WTC11 (cell line): ENCODE measurements around the gene MEGF6. TPM values are rescaled to one million over a fixed set of nuclear protein-coding genes. Genes with fewer than 3 reads are reported as not detected.

Source experiments
- ATAC-seq: fragments of 200-7000 bp; cut with Tn5 transposase; 2 replicates; pipeline ENCODE4 v1.10.0; 2021; ENCODE audit warnings: mild to moderate bottlenecking, moderate library complexity
- CTCF ChIA-PET: fragments of 300-600 bp; sonication (Branson Sonifier 250); formaldehyde crosslinking; loops from one replicate; lab custom pipeline; 2021; ENCODE audit warnings: antibody characterized with exemption; lab: Charles Lee
- POLR2A ChIA-PET: fragments of 350-600 bp; sonication (Branson Sonifier 250); formaldehyde crosslinking; loops from one replicate; lab custom pipeline; 2021; ENCODE audit warnings: antibody characterized with exemption; lab: Charles Lee
- DNase-seq: peaks from one replicate; pipeline ENCODE4 v3.0.0; 2021; ENCODE audit warnings: low spot score
- H3K27ac Mint-ChIP-seq: 2 replicates; pipeline ENCODE4 v1.8.0; 2021; ENCODE audit warnings: mixed read lengths
- H3K27me3 Mint-ChIP-seq: 2 replicates; pipeline ENCODE4 v1.8.0; 2021; ENCODE audit warnings: low read depth, mild to moderate bottlenecking, moderate library complexity, mixed read lengths
- H3K36me3 Mint-ChIP-seq: 2 replicates; pipeline ENCODE4 v1.8.0; 2021; ENCODE audit warnings: mixed read lengths
- H3K4me1 Mint-ChIP-seq: 2 replicates; pipeline ENCODE4 v1.8.0; 2022; ENCODE audit warnings: mixed read lengths
- H3K4me3 Mint-ChIP-seq: 2 replicates; pipeline ENCODE4 v1.8.0; 2021; ENCODE audit warnings: mild to moderate bottlenecking, moderate library complexity, mixed read lengths
- H3K9me3 Mint-ChIP-seq: 2 replicates; pipeline ENCODE4 v1.8.0; 2021; ENCODE audit warnings: mixed read lengths
- CREM ChIP-seq: sonication (generic); formaldehyde crosslinking; IDR thresholded peaks from 2 replicates; pipeline ENCODE4 v1.8.1; 2022; ENCODE audit warnings: mild to moderate bottlenecking, missing genetic modification reagents, moderate library complexity
- ELF4 ChIP-seq: sonication (generic); formaldehyde crosslinking; IDR thresholded peaks from 2 replicates; pipeline ENCODE4 v1.8.1; 2022; ENCODE audit warnings: low read depth, mild to moderate bottlenecking, moderate library complexity, missing genetic modification reagents
- GRHL2 ChIP-seq: fragments of 250-450 bp; sonication (Bioruptor Pico); IDR thresholded peaks from 2 replicates; pipeline ENCODE4 v1.8.0; 2022; ENCODE audit warnings: mild to moderate bottlenecking, moderate library complexity; ENCODE audit not compliant: insufficient replicate concordance, severe bottlenecking
- RORB ChIP-seq: fragments of 250-450 bp; sonication (Bioruptor Pico); IDR thresholded peaks from 2 replicates; pipeline ENCODE4 v1.9.0; 2021; ENCODE audit warnings: mild to moderate bottlenecking
- TEAD4 ChIP-seq: sonication (generic); formaldehyde crosslinking; IDR thresholded peaks from 2 replicates; pipeline ENCODE4 v1.8.0; 2022; ENCODE audit warnings: mild to moderate bottlenecking, missing genetic modification reagents
- ZNF232 ChIP-seq: sonication (generic); formaldehyde crosslinking; IDR thresholded peaks from 2 replicates; pipeline ENCODE4 v1.8.0; 2022; ENCODE audit warnings: mild to moderate bottlenecking, missing genetic modification reagents
- ZNF263 ChIP-seq: sonication (generic); formaldehyde crosslinking; IDR thresholded peaks from 2 replicates; pipeline ENCODE4 v1.8.1; 2022; ENCODE audit warnings: low read depth, mild to moderate bottlenecking, moderate library complexity, missing genetic modification reagents
- total RNA-seq: library from RNA; stranded (reverse); gene quantifications from 3 replicates; pipeline ENCODE4 v1.2.3, GENCODE V29; 2021
- TF ChIP-seq, protein P1 (sequence below): sonication (generic); formaldehyde crosslinking; IDR thresholded peaks from 2 replicates; pipeline ENCODE4 v1.8.1; 2023; ENCODE audit warnings: mild to moderate bottlenecking, moderate library complexity, missing genetic modification reagents
- TF ChIP-seq, protein P2 (sequence below): fragments of 250-450 bp; sonication (Bioruptor Pico); IDR thresholded peaks from 2 replicates; pipeline ENCODE4 v1.9.0; 2021; ENCODE audit warnings: mild to moderate bottlenecking, borderline replicate concordance
- TF ChIP-seq, protein P3 (sequence below): sonication (generic); formaldehyde crosslinking; IDR thresholded peaks from 2 replicates; pipeline ENCODE4 v1.8.0; 2022; ENCODE audit warnings: mild to moderate bottlenecking, missing genetic modification reagents
- TF ChIP-seq, protein P4 (sequence below): fragments of 250-450 bp; sonication (Bioruptor Pico); IDR thresholded peaks from 2 replicates; pipeline ENCODE4 v2.1.2; 2022; ENCODE audit warnings: mild to moderate bottlenecking, moderate library complexity
- TF ChIP-seq, protein P5 (sequence below): fragments of 250-450 bp; sonication (Bioruptor Pico); IDR thresholded peaks from 2 replicates; pipeline ENCODE4 v1.9.0; 2021; ENCODE audit warnings: moderate library complexity, mild to moderate bottlenecking, inconsistent platforms, borderline replicate concordance

The MEGF6 gene
- total RNA-seq, 1 experiment from 2014 or later, result 24.9 TPM

DNA sequence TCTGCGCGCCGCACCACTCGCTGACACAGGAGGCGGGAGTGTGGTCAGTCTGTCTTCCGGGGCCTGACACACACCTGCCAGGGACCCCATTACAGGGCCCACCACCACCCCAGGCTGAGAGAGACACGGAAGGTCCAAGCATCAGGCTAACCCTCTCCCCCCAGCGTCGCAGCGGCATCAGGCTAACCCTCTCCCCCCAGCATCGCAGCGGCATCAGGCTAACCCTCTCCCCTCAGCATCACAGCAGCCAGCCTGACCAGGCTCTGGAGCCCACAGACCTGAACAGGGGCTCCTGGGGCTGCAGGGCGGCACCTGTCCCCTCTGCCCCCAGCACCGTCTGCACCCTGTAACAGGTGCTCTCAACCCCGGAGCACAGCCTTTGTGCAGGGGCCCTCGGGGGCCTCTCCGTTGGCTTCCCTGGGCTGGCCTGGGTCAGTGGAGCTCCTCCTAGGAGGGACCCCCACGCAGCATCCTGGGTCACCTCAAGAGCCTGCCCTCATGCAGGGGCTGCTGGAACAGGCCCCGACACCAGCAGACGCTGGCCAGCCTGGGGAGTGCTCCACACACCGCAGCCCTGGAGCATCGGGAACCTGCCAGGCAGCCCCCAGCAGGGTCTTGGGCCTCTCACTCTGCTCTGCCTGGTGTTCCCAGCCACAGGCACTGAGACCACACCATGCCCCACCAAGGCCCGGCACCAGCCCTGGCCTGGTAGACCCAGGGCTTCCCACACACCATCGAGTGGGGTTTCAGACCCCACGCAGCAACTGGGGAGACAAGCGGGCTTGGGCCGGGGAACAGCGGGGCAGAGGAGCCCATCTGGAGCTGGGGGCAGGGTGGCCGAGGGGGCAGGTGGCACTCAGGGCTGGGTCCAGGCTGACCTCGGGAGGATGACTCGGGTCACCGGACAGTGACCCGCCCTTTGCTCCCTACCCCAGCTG lies 67.0 kb downstream of the MEGF6 start (continued):
- TF ChIP-seq, protein P1, sequence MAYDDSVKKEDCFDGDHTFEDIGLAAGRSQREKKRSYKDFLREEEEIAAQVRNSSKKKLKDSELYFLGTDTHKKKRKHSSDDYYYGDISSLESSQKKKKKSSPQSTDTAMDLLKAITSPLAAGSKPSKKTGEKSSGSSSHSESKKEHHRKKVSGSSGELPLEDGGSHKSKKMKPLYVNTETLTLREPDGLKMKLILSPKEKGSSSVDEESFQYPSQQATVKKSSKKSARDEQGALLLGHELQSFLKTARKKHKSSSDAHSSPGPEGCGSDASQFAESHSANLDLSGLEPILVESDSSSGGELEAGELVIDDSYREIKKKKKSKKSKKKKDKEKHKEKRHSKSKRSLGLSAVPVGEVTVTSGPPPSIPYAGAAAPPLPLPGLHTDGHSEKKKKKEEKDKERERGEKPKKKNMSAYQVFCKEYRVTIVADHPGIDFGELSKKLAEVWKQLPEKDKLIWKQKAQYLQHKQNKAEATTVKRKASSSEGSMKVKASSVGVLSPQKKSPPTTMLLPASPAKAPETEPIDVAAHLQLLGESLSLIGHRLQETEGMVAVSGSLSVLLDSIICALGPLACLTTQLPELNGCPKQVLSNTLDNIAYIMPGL, result no peak
- TF ChIP-seq, protein P2, sequence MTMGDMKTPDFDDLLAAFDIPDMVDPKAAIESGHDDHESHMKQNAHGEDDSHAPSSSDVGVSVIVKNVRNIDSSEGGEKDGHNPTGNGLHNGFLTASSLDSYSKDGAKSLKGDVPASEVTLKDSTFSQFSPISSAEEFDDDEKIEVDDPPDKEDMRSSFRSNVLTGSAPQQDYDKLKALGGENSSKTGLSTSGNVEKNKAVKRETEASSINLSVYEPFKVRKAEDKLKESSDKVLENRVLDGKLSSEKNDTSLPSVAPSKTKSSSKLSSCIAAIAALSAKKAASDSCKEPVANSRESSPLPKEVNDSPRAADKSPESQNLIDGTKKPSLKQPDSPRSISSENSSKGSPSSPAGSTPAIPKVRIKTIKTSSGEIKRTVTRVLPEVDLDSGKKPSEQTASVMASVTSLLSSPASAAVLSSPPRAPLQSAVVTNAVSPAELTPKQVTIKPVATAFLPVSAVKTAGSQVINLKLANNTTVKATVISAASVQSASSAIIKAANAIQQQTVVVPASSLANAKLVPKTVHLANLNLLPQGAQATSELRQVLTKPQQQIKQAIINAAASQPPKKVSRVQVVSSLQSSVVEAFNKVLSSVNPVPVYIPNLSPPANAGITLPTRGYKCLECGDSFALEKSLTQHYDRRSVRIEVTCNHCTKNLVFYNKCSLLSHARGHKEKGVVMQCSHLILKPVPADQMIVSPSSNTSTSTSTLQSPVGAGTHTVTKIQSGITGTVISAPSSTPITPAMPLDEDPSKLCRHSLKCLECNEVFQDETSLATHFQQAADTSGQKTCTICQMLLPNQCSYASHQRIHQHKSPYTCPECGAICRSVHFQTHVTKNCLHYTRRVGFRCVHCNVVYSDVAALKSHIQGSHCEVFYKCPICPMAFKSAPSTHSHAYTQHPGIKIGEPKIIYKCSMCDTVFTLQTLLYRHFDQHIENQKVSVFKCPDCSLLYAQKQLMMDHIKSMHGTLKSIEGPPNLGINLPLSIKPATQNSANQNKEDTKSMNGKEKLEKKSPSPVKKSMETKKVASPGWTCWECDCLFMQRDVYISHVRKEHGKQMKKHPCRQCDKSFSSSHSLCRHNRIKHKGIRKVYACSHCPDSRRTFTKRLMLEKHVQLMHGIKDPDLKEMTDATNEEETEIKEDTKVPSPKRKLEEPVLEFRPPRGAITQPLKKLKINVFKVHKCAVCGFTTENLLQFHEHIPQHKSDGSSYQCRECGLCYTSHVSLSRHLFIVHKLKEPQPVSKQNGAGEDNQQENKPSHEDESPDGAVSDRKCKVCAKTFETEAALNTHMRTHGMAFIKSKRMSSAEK (CRISPR knock-in tag), result no peak
- no peak for TF ChIP-seq GRHL2 (CRISPR knock-in tag)
- TF ChIP-seq, protein P3, sequence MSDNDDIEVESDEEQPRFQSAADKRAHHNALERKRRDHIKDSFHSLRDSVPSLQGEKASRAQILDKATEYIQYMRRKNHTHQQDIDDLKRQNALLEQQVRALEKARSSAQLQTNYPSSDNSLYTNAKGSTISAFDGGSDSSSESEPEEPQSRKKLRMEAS (CRISPR knock-in tag), result no peak
- TF ChIP-seq, all 79 proteins: peak for 0

DNA sequence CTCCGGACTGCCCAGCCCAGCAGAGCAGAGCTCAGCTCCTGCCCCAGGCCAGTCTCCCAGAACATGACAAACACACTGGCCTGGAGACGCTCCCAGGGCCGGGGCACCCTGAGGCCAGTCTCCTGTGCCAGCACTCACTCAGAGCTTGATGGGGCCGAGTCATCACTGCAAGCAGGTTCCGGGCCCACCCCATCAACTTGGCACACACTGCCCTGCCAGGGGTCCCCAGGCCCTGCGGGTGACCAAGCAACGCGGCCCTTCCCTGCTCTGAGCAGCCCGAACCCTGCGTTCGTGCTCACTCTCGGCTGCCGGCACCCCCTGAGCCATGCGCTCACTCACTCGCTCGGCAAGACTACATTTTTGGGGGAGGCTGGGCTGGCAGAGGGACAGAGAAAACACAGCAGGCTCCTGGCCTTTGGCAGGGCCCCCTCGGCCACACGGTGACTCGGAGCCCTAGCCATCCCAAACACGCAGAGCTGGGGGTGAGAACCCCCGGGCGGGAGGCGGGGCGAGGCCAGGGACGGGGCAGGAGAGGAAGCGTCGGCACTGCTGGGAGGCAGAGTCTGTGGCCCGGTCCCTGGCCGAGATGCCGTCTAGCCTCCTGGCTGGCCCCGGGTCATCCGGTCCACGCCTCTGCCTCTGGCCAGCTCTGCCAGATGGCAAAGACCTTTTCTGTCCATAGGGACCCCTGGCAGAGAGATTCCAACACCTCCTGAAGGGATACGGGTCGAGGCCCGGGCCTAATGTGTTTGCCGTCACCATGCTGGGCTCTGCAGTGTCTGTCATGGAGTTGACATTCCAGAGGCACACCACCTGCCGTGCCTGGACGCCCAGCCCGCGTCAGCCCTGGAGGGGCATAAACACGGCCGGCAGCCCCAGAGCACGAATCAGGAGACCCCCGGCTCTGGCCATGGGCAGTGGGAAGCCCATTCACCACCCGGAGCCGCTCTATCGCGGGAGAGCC lies 68.0 kb downstream of the MEGF6 start:
- ChIA-PET CTCF (interaction anchor here (0.9 to 2.1 kb wide), 8 partner anchors 11 to 90 kb away, joined by 3 to 9 read pairs (median 4); no protein-coding TSS in a partner anchor), POLR2A (no interaction called here)
- no peaks in the 10 kb centered on the region for H3K4me1 Mint-ChIP-seq
- no peaks in the 10 kb centered on the region for H3K27me3 Mint-ChIP-seq
- H3K27ac Mint-ChIP-seq, result no peak overlapping the region
- DNase-seq (peak; percentile 44), ATAC-seq (peak; percentile 14; the same call in 1 of the 2 replicates)
- no peak overlapping the region for H3K4me3 Mint-ChIP-seq
- TF ChIP-seq, protein P2 (CRISPR knock-in tag), result no peak
- TF ChIP-seq, protein P4, sequence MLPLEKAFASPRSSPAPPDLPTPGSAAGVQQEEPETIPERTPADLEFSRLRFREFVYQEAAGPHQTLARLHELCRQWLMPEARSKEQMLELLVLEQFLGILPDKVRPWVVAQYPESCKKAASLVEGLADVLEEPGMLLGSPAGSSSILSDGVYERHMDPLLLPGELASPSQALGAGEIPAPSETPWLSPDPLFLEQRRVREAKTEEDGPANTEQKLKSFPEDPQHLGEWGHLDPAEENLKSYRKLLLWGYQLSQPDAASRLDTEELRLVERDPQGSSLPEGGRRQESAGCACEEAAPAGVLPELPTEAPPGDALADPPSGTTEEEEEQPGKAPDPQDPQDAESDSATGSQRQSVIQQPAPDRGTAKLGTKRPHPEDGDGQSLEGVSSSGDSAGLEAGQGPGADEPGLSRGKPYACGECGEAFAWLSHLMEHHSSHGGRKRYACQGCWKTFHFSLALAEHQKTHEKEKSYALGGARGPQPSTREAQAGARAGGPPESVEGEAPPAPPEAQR (CRISPR knock-in tag), result no peak
- no peak for TF ChIP-seq CREM (CRISPR knock-in tag)
- no peak for TF ChIP-seq ZNF263
- no peak for TF ChIP-seq ELF4 (CRISPR knock-in tag)
- TF ChIP-seq ZNF232, result no peak
- TF ChIP-seq TEAD4 (CRISPR knock-in tag), result no peak
- TF ChIP-seq RORB (CRISPR knock-in tag), result no peak
- TF ChIP-seq, protein P5, sequence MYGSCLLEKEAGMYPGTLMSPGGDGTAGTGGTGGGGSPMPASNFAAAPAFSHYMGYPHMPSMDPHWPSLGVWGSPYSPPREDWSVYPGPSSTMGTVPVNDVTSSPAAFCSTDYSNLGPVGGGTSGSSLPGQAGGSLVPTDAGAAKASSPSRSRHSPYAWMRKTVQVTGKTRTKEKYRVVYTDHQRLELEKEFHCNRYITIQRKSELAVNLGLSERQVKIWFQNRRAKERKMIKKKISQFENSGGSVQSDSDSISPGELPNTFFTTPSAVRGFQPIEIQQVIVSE (CRISPR knock-in tag), result no peak
- H3K9me3 Mint-ChIP-seq, result no peaks in the 10 kb centered on the region
- no peaks in the 10 kb centered on the region for H3K36me3 Mint-ChIP-seq
